ENCODE results near the gene CCDC43. TPM values are rescaled to one million over a fixed set of nuclear protein-coding genes. Genes with fewer than 3 reads are reported as not detected.
"Not testable (repeated sequence)": the region's sequence is repeated elsewhere in the genome, so short reads cannot be mapped to it uniquely, and the experiment has no call there.

CCDC43 gene
- total RNA-seq, 1 experiment from 2014 or later: 32.8 TPM

DNA sequence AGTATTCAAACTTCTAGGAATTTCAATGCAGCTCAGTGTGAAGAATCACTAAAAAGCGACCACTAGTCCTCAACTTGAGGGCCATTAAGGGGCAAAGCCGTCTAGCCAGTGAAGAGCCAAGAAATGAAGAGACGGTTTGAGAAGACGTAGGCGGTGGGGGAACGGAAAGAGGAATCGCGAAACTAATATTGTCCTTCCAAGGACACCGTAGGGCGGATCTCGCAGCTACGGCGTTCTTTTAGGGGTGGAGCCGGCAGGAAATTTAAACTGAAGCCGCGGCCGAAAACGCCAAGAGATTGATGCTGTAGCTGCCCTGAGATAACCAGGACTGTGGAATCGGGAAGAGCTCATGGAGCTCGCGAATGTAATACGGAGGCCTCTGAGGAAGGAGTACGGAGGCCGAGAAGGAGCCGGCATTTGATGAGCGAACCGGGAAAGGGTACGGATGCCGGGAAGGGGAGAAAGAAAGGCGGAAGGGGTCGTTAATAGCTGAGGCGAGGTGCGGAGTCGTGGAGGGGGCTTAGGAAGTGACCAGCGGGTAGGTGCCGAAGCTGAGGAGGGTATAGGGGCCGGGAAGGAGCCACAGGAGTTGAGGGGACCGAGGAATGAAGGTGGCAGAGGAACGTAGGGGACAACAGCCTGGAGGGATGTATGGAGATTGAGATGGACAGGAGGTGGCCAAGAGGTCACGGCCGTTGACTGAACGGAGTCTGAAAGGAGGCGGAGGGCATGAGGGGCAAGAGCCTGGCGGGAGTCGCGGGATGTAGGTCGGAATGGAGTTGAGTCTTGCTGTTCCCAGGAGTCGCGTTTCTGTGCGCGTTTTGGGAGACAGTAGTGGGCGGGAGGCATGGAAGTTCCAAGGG, 19.1 kb upstream of the CCDC43 start, which contains the start of gene DBF4B:
Gene DBF4B, plus strand, starts transcription at position 265 of the 863 bp plus-strand sequence. Its CDS starts 156 bp downstream, at position 421.
- CTCF ChIA-PET: interaction anchor here (0.5 to 2.8 kb wide), 3 partner anchors 18 to 234 kb away, joined by 3 to 15 read pairs (median 3); partner anchors contain the start of gene CCDC43
- intact Hi-C loops (cut with micrococcal nuclease): no loop called here

DNA sequence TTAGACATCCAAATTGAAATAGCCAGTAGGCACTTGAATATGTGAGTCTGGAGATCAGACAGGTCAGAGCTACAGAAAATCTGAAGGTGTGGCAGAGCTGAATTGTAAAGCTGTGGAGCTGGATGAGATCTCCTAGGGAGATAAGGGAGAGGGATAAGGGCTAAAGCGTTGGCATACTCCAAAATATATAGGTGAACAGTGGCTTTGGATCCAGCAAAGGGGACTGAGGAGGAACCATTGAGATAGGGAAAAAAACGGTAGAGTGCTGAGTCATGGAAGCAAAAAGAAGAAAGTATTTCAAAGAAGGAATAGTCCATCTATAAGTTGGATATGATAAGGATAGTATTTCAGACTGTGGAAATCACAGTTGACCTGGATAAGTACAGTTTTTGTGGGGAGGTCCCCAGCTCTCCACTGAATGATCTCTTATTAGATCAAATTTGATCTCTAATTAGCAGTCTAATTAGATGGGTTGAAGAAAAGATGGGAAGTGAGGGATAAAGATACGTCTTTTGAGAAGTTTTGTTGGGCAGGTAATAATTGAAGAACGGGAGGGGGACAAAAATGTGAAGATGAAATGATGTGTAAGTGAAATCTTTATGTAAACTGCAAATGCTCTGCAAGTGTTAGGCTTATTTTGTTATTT, 18.3 kb upstream of the CCDC43 start:
- CTCF ChIA-PET: interaction anchor here (2.8 kb wide), 1 partner anchor 17 kb away, joined by 15 read pairs; the partner anchor contains the start of gene CCDC43
- TSS peak; percentile 78 for BruUV-seq (replicated peaks)
- H3K36me3 Mint-ChIP-seq (ENCODE audit: insufficient read depth, unreplicated experiment): peaks cover 5% of the 10 kb centered on the region
- no peak overlapping the region for H3K4me3 Mint-ChIP-seq (ENCODE audit: unreplicated experiment)
- intact Hi-C loops (cut with micrococcal nuclease): no loop called here
- no peak overlapping the region for H3K27ac Mint-ChIP-seq (ENCODE audit: low read depth, unreplicated experiment)
- POLR2A ChIA-PET: interaction anchor here (0.6 to 3.0 kb wide), 9 partner anchors 12 to 350 kb away, joined by 3 to 53 read pairs (median 3); partner anchors contain the start of gene CCDC43
- TF ChIP-seq, protein P1, sequence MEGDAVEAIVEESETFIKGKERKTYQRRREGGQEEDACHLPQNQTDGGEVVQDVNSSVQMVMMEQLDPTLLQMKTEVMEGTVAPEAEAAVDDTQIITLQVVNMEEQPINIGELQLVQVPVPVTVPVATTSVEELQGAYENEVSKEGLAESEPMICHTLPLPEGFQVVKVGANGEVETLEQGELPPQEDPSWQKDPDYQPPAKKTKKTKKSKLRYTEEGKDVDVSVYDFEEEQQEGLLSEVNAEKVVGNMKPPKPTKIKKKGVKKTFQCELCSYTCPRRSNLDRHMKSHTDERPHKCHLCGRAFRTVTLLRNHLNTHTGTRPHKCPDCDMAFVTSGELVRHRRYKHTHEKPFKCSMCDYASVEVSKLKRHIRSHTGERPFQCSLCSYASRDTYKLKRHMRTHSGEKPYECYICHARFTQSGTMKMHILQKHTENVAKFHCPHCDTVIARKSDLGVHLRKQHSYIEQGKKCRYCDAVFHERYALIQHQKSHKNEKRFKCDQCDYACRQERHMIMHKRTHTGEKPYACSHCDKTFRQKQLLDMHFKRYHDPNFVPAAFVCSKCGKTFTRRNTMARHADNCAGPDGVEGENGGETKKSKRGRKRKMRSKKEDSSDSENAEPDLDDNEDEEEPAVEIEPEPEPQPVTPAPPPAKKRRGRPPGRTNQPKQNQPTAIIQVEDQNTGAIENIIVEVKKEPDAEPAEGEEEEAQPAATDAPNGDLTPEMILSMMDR (IDR thresholded peaks at IDR 0.05; ENCODE audit: unreplicated experiment): no peak
- H3K27me3 Mint-ChIP-seq (ENCODE audit: insufficient read depth, unreplicated experiment): no peaks in the 10 kb centered on the region
- DNase-seq (ENCODE audit: unreplicated experiment): no peak
- peaks cover 5% of the 10 kb centered on the region for H3K4me1 Mint-ChIP-seq (ENCODE audit: insufficient read depth, unreplicated experiment)
- H3K9me3 Mint-ChIP-seq (ENCODE audit: unreplicated experiment): no peaks in the 10 kb centered on the region

More for the DNA sequence above, 19.1 kb upstream of the CCDC43 start, which contains the start of gene DBF4B:
- no peaks in the 10 kb centered on the region for H3K9me3 Mint-ChIP-seq (ENCODE audit: unreplicated experiment)
- peaks cover 6% of the 10 kb centered on the region for H3K36me3 Mint-ChIP-seq (ENCODE audit: insufficient read depth, unreplicated experiment)
- POLR2A ChIA-PET: interaction anchor here (0.6 to 3.0 kb wide), 9 partner anchors 16 to 351 kb away, joined by 3 to 53 read pairs (median 3); partner anchors contain the start of genes CCDC43, EFTUD2 and GPATCH8
- BruUV-seq (replicated peaks): no TSS peak
- H3K27me3 Mint-ChIP-seq (ENCODE audit: insufficient read depth, unreplicated experiment): no peaks in the 10 kb centered on the region
- TF ChIP-seq, protein P1 (IDR thresholded peaks at IDR 0.05; ENCODE audit: unreplicated experiment): no peak
- DNase-seq (ENCODE audit: unreplicated experiment): peak; percentile 88
- peaks cover 5% of the 10 kb centered on the region for H3K4me1 Mint-ChIP-seq (ENCODE audit: insufficient read depth, unreplicated experiment)
- H3K27ac Mint-ChIP-seq (ENCODE audit: low read depth, unreplicated experiment): no peak within 1 kb of the TSS
- H3K4me3 Mint-ChIP-seq (ENCODE audit: unreplicated experiment): no peak within 1 kb of the TSS

DNA sequence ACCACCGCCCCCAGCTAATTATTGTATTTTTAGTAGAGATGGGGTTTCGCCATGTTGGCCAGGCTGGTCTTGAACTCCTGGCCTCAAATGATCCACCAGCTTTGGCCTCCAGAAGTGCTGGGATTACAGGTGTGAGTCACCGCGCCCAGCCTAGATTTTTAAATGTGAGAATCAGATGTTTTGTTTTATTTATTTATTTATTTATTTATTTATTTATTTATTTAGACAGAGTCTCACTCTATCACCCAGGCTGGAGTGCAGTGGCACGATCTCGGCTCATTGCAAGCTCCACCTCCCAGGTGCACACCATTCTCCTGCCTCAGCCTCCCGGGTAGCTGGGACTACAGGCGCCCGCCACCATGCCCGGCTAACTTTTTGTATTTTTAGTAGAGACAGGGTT, 10.7 kb upstream of the CCDC43 start:
- intact Hi-C loops (cut with micrococcal nuclease); H3K4me1 Mint-ChIP-seq (ENCODE audit: insufficient read depth, unreplicated experiment); DNase-seq (ENCODE audit: unreplicated experiment); H3K27ac Mint-ChIP-seq (ENCODE audit: low read depth, unreplicated experiment); H3K27me3 Mint-ChIP-seq (ENCODE audit: insufficient read depth, unreplicated experiment); H3K9me3 Mint-ChIP-seq (ENCODE audit: unreplicated experiment); BruUV-seq (replicated peaks); H3K36me3 Mint-ChIP-seq (ENCODE audit: insufficient read depth, unreplicated experiment); H3K4me3 Mint-ChIP-seq (ENCODE audit: unreplicated experiment): not testable (repeated sequence)
- ChIA-PET CTCF (interaction anchor here (1.1 to 1.4 kb wide), 2 partner anchors 9 to 11 kb away, joined by 4 to 5 read pairs; partner anchors contain the start of gene CCDC43), POLR2A (interaction anchor here (3.7 kb wide), 1 partner anchor 11 kb away, joined by 15 read pairs; the partner anchor contains the start of gene CCDC43)

DNA sequence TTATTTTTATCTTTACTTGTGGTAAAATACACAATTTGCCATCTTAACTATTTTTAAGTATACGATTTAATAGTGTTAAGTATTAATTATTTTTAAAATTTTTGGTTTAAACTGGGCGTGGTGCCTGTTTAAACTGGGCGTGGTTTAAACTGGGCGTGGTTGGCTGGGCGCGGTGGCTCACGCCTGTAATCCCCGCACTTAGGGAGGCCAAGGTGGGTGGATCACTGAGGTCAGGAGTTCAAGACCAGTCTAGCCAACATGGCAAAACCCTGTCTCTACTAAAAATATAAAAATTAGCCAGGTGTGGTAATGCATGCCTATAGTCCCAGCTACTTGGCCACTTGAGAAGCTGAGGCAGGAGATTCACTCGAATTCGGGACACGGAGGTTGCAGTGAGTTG, 4.0 kb upstream of the CCDC43 start:
- intact Hi-C loops (cut with micrococcal nuclease): no loop called here
- ChIA-PET POLR2A (no interaction called here), CTCF (interaction anchor here (0.6 to 0.7 kb wide), 2 partner anchors 94 to 255 kb away, joined by 4 to 5 read pairs; no protein-coding TSS in a partner anchor)
- H3K27me3 Mint-ChIP-seq (ENCODE audit: insufficient read depth, unreplicated experiment): no peaks in the 10 kb centered on the region
- BruUV-seq (replicated peaks): no TSS peak
- TF ChIP-seq, protein P1 (IDR thresholded peaks at IDR 0.05; ENCODE audit: unreplicated experiment): no peak
- peaks cover 15% of the 10 kb centered on the region for H3K4me1 Mint-ChIP-seq (ENCODE audit: insufficient read depth, unreplicated experiment)
- no peaks in the 10 kb centered on the region for H3K36me3 Mint-ChIP-seq (ENCODE audit: insufficient read depth, unreplicated experiment)
- no peak for DNase-seq (ENCODE audit: unreplicated experiment)
- H3K9me3 Mint-ChIP-seq (ENCODE audit: unreplicated experiment): no peaks in the 10 kb centered on the region
- H3K4me3 Mint-ChIP-seq (ENCODE audit: unreplicated experiment): no peak overlapping the region
- no peak overlapping the region for H3K27ac Mint-ChIP-seq (ENCODE audit: low read depth, unreplicated experiment)
